Hepatocyte (in vitro differentiated cells): ENCODE data around the gene ST6GAL1. TPM values are rescaled to one million over a fixed set of nuclear protein-coding genes. Genes with fewer than 3 reads are reported as not detected.

Experiments
- DNase-seq: peaks from one replicate; pipeline ENCODE4 v3.0.0-alpha.2; 2016; ENCODE audit warnings: low spot score
- H2AFZ ChIP-seq: fragments of 200-600 bp; sonication (generic); 2 replicates; pipeline ENCODE4 v1.6.0; 2016; ENCODE audit warnings: antibody characterized with exemption, mild to moderate bottlenecking
- H3K27ac ChIP-seq: fragments of 200-600 bp; sonication (generic); 2 replicates; pipeline ENCODE4 v1.5.1; 2016; ENCODE audit warnings: mild to moderate bottlenecking
- H3K27me3 ChIP-seq: fragments of 200-600 bp; sonication (generic); 2 replicates; pipeline ENCODE4 v1.6.1; 2016
- H3K36me3 ChIP-seq: fragments of 200-600 bp; sonication (generic); replicated peaks from 2 replicates; pipeline ENCODE4 v1.5.1; 2016; ENCODE audit warnings: low read depth; ENCODE audit not compliant: insufficient read depth
- H3K4me1 ChIP-seq: fragments of 200-600 bp; sonication (generic); 2 replicates; pipeline ENCODE4 v1.5.1; 2016; ENCODE audit warnings: mild to moderate bottlenecking, moderate library complexity; ENCODE audit not compliant: insufficient read depth
- H3K4me2 ChIP-seq: fragments of 200-600 bp; sonication (generic); 2 replicates; pipeline ENCODE4 v1.6.0; 2016
- H3K4me3 ChIP-seq: fragments of 200-600 bp; sonication (generic); 2 replicates; pipeline ENCODE4 v1.5.1; 2016; ENCODE audit warnings: mild to moderate bottlenecking
- H3K79me2 ChIP-seq: fragments of 200-600 bp; sonication (generic); 2 replicates; pipeline ENCODE4 v1.6.0; 2017; ENCODE audit warnings: mild to moderate bottlenecking
- H3K9me2 ChIP-seq: fragments of 200-600 bp; sonication (generic); replicated peaks from 2 replicates; pipeline ENCODE4 v1.6.0; 2017; ENCODE audit warnings: mild to moderate bottlenecking; ENCODE audit not compliant: insufficient read depth
- H3K9me3 ChIP-seq: fragments of 200-600 bp; sonication (generic); 2 replicates; pipeline ENCODE4 v1.5.1; 2016; ENCODE audit warnings: low read depth, mild to moderate bottlenecking
- H4K20me1 ChIP-seq: fragments of 200-600 bp; sonication (generic); 2 replicates; pipeline ENCODE4 v1.6.0; 2016; ENCODE audit warnings: mild to moderate bottlenecking; ENCODE audit not compliant: insufficient read depth, poor library complexity, severe bottlenecking
- CTCF ChIP-seq: fragments of 200-600 bp; sonication (generic); IDR thresholded peaks from 2 replicates; pipeline ENCODE4 v1.5.1; 2016; ENCODE audit warnings: antibody characterized with exemption, mild to moderate bottlenecking; ENCODE audit not compliant: poor library complexity
- EZH2 ChIP-seq: fragments of 200-600 bp; sonication (generic); IDR thresholded peaks from 2 replicates; pipeline ENCODE4 v1.6.1; 2016; ENCODE audit warnings: antibody characterized with exemption, mild to moderate bottlenecking, borderline replicate concordance
- EZH2phosphoT487 ChIP-seq: fragments of 200-600 bp; sonication (generic); IDR thresholded peaks from one replicate; pipeline ENCODE4 v1.6.1; 2018; ENCODE audit warnings: antibody characterized with exemption, mild to moderate bottlenecking, low read depth, moderate library complexity; ENCODE audit not compliant: unreplicated experiment, severe bottlenecking
- WGBS: methylation state at CpG from one replicate; pipeline ENCODE4 v1.1.6; 2016; ENCODE audit warnings: low lambda C conversion rate; ENCODE audit errors: missing lambda C conversion rate; 5-methylcytosine and 5-hydroxymethylcytosine counted together
- polyA plus RNA-seq: library from polyadenylated mRNA; unstranded; fragments of >200 nt; fragmentation: Nextera tagmentation; extraction: Ambion mirVana; gene quantifications from 2 replicates; pipeline ENCODE4 v1.2.1, GENCODE V29; 2016
- total RNA-seq: library from RNA; depleted of rRNA; stranded (reverse); fragments of >200 nt; gene quantifications from 2 replicates; pipeline ENCODE4 v1.2.3, GENCODE V29; 2014

The ST6GAL1 gene
- total and polyA plus RNA-seq, 2 experiments from 2014 or later, result 57.5 to 109 TPM

GRCh38 chr3:186955898-186956696 lies 25.8 kb downstream of the ST6GAL1 start:
- Histone ChIP-seq H3K79me2 (peaks cover 20% of the 10 kb centered on the region), H3K9me3 (no peaks in the 10 kb centered on the region), H3K27me3 (no peaks in the 10 kb centered on the region), H3K9me2 (no peaks in the 10 kb centered on the region), H4K20me1 (no peaks in the 10 kb centered on the region), H3K27ac (no peak overlapping the region), H2AFZ (no peak overlapping the region), H3K4me3 (no peak overlapping the region), H3K36me3 (no peaks in the 10 kb centered on the region), H3K4me2 (no peak overlapping the region), H3K4me1 (peaks cover 4% of the 10 kb centered on the region)
- 66% methylated on average over 9 of the region's 9 CpGs for WGBS
- no peak for TF ChIP-seq EZH2
- no peak for TF ChIP-seq CTCF
- TF ChIP-seq EZH2phosphoT487, result no peak
- DNase-seq, result no peak

GRCh38 chr3:186959029-186959624 lies 28.8 kb downstream of the ST6GAL1 start:
- Histone ChIP-seq H3K79me2 (peaks cover 17% of the 10 kb centered on the region), H3K4me1 (peaks cover 4% of the 10 kb centered on the region), H3K4me2 (no peak overlapping the region), H3K9me3 (no peaks in the 10 kb centered on the region), H3K4me3 (no peak overlapping the region), H2AFZ (no peak overlapping the region), H3K9me2 (no peaks in the 10 kb centered on the region), H3K27me3 (no peaks in the 10 kb centered on the region), H3K27ac (no peak overlapping the region), H4K20me1 (no peaks in the 10 kb centered on the region), H3K36me3 (no peaks in the 10 kb centered on the region)
- WGBS, result 84% methylated on average over 3 of the region's 3 CpGs
- no peak for DNase-seq
- no peak for TF ChIP-seq EZH2
- TF ChIP-seq CTCF, result no peak
- TF ChIP-seq EZH2phosphoT487, result no peak

- no peaks in the 10 kb centered on the region for H3K9me3 ChIP-seq
- peaks cover 11% of the 10 kb centered on the region for H3K79me2 ChIP-seq
- no peak for TF ChIP-seq EZH2phosphoT487
- no peak for TF ChIP-seq CTCF
- no peak for TF ChIP-seq EZH2
These were observed 30.0 kb downstream of the ST6GAL1 start for GRCh38 chr3:186960347-186960746.

More at GRCh38 chr3:186960347-186960746, 30.0 kb downstream of the ST6GAL1 start:
- Histone ChIP-seq H2AFZ (no peak overlapping the region), H3K27me3 (no peaks in the 10 kb centered on the region), H3K4me2 (no peak overlapping the region), H4K20me1 (no peaks in the 10 kb centered on the region), H3K4me3 (no peak overlapping the region), H3K36me3 (no peaks in the 10 kb centered on the region), H3K4me1 (peaks cover 4% of the 10 kb centered on the region), H3K27ac (no peak overlapping the region), H3K9me2 (no peaks in the 10 kb centered on the region)
- WGBS, result 96% methylated on average over 4 of the region's 4 CpGs
- DNase-seq, result no peak
